Fibroblast of lung (primary cell): ENCODE data around the gene TCERG1L. TPM values are rescaled to one million over a fixed set of nuclear protein-coding genes. Genes with fewer than 3 reads are reported as not detected.

Source experiments
- DNase-seq, 2 donors: peaks; one replicate each; pipeline versions ENCODE4 v3.0.0 to v3.0.0-alpha.2; 2010; ENCODE audit warnings: low read depth in 2 of 2
- H2AFZ ChIP-seq: 2 replicates; pipeline ENCODE4 v1.5.1; 2012; ENCODE audit warnings: low read length, control low read depth, inconsistent platforms
- H3K27ac ChIP-seq: 2 replicates; pipeline ENCODE4 v1.5.1; 2011; ENCODE audit warnings: low read length, control low read depth; ENCODE audit not compliant: insufficient read depth
- H3K27me3 ChIP-seq: 2 replicates; pipeline ENCODE4 v1.5.1; 2011; ENCODE audit warnings: mild to moderate bottlenecking, low read length; ENCODE audit not compliant: control insufficient read depth, insufficient read depth
- H3K36me3 ChIP-seq: 2 replicates; pipeline ENCODE4 v1.5.1; 2011; ENCODE audit warnings: low read length; ENCODE audit not compliant: control insufficient read depth, insufficient read depth
- H3K4me1 ChIP-seq: 2 replicates; pipeline ENCODE4 v1.5.1; 2011; ENCODE audit warnings: low read length; ENCODE audit not compliant: control insufficient read depth, insufficient read depth; ENCODE audit errors: extremely low read depth
- H3K4me2 ChIP-seq: 2 replicates; pipeline ENCODE4 v1.5.1; 2011; ENCODE audit warnings: low read length, control low read depth; ENCODE audit not compliant: insufficient read depth; ENCODE audit errors: extremely low read depth
- H3K4me3 ChIP-seq, 4 experiments: fragments of 200-600 bp in 1 of 4; sonication (generic) in 1 of 4; replicated peaks in 1 of 4; 2 replicates each; pipeline ENCODE4 v1.5.1; 2011 to 2016; ENCODE audit warnings: low read length in 4 of 4, low read depth in 3 of 4, mild to moderate bottlenecking in 3 of 4, control low read depth in 2 of 4, inconsistent platforms in 1 of 4, mixed read lengths in 1 of 4; ENCODE audit not compliant: insufficient read depth in 1 of 4; ENCODE audit errors: control extremely low read depth in 1 of 4
- H3K79me2 ChIP-seq: 2 replicates; pipeline ENCODE4 v1.5.1; 2012; ENCODE audit warnings: mild to moderate bottlenecking, low read length, inconsistent platforms; ENCODE audit not compliant: control insufficient read depth, insufficient read depth
- H3K9ac ChIP-seq: 2 replicates; pipeline ENCODE4 v1.5.1; 2011; ENCODE audit warnings: mild to moderate bottlenecking, low read length, control low read depth; ENCODE audit not compliant: insufficient read depth
- H3K9me3 ChIP-seq: 2 replicates; pipeline ENCODE4 v1.5.1; 2012; ENCODE audit warnings: low read depth, low read length; ENCODE audit not compliant: control insufficient read depth, insufficient read depth
- H4K20me1 ChIP-seq: 2 replicates; pipeline ENCODE4 v1.5.1; 2011; ENCODE audit warnings: low read length; ENCODE audit not compliant: control insufficient read depth, insufficient read depth; ENCODE audit errors: extremely low read depth
- EZH2 ChIP-seq: IDR thresholded peaks from 2 replicates; pipeline ENCODE4 v1.5.1; 2012; ENCODE audit warnings: low read length, control low read depth, mild to moderate bottlenecking; ENCODE audit errors: missing control alignments
- polyA plus RNA-seq, 2 donors: library from polyadenylated mRNA; depleted of rRNA in 1 of 2; stranded (reverse) in 1 of 2; unstranded in 1 of 2; fragments of >200 nt; gene quantifications; 2 replicates each; pipeline ENCODE4 v1.2.1, GENCODE V29; 2011 to 2012; ENCODE audit warnings: missing spikeins in 1 of 2
- total RNA-seq: library from RNA; depleted of rRNA; stranded (reverse); fragments of >200 nt; gene quantifications from 2 replicates; pipeline ENCODE4 v1.2.1, GENCODE V29; 2014
- TF ChIP-seq, protein P1 (sequence below), 2 donors: IDR thresholded peaks in 1 of 2; conservative IDR thresholded peaks in 1 of 2; 1 replicate in 1 of 2; 2 replicates in 1 of 2; pipeline ENCODE4 v1.5.1; 2011 to 2012; ENCODE audit warnings: low read length in 2 of 2, control low read depth in 1 of 2, inconsistent platforms in 1 of 2, low read depth in 1 of 2, mild to moderate bottlenecking in 1 of 2

The TCERG1L gene
- total and polyA plus RNA-seq, 2 donors (not counting 1 experiment from before 2014, with no cell fraction given) = 0.02 TPM; not detected in 1

DNA sequence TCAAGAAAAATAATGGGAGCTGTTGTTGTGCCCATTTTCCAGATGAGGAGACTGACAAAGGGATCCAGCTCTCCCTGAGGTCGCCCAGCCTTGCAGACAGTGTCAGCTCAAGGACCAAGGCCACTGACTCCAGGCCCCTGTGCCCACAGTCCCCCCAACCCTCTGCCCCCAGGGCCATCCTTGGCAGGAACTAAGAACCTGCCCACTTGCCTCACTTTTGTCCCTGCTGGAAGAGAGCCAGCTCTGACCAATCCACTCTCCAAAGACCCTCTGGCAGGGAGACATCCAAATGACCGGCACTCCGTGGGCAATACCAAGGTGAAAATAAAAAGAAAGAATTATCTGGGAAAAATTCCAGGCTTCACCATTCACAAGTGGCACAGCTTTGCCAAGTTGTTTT, 101.3 kb downstream of the TCERG1L start:
- H3K27ac ChIP-seq = no peak overlapping the region
- H3K27me3 ChIP-seq = no peaks in the 10 kb centered on the region
- H3K9me3 ChIP-seq = no peaks in the 10 kb centered on the region
- no peaks in the 10 kb centered on the region for H3K79me2 ChIP-seq
- H3K4me2 ChIP-seq = no peak overlapping the region
- H4K20me1 ChIP-seq = no peaks in the 10 kb centered on the region
- no peak overlapping the region for H3K4me3 ChIP-seq
- H3K36me3 ChIP-seq = no peaks in the 10 kb centered on the region
- no peak overlapping the region for H2AFZ ChIP-seq
- TF ChIP-seq EZH2 = no peak
- TF ChIP-seq, protein P1, sequence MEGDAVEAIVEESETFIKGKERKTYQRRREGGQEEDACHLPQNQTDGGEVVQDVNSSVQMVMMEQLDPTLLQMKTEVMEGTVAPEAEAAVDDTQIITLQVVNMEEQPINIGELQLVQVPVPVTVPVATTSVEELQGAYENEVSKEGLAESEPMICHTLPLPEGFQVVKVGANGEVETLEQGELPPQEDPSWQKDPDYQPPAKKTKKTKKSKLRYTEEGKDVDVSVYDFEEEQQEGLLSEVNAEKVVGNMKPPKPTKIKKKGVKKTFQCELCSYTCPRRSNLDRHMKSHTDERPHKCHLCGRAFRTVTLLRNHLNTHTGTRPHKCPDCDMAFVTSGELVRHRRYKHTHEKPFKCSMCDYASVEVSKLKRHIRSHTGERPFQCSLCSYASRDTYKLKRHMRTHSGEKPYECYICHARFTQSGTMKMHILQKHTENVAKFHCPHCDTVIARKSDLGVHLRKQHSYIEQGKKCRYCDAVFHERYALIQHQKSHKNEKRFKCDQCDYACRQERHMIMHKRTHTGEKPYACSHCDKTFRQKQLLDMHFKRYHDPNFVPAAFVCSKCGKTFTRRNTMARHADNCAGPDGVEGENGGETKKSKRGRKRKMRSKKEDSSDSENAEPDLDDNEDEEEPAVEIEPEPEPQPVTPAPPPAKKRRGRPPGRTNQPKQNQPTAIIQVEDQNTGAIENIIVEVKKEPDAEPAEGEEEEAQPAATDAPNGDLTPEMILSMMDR (conservative IDR thresholded peaks at IDR 0.05 in 1 of 2, IDR thresholded peaks at IDR 0.05 in 1 of 2; ENCODE audit: low read depth in 1 of 2, low read length in 2 of 2) = no peak
- H3K9ac ChIP-seq = no peak overlapping the region
- no peak for DNase-seq
- H3K4me1 ChIP-seq = no peaks in the 10 kb centered on the region

DNA sequence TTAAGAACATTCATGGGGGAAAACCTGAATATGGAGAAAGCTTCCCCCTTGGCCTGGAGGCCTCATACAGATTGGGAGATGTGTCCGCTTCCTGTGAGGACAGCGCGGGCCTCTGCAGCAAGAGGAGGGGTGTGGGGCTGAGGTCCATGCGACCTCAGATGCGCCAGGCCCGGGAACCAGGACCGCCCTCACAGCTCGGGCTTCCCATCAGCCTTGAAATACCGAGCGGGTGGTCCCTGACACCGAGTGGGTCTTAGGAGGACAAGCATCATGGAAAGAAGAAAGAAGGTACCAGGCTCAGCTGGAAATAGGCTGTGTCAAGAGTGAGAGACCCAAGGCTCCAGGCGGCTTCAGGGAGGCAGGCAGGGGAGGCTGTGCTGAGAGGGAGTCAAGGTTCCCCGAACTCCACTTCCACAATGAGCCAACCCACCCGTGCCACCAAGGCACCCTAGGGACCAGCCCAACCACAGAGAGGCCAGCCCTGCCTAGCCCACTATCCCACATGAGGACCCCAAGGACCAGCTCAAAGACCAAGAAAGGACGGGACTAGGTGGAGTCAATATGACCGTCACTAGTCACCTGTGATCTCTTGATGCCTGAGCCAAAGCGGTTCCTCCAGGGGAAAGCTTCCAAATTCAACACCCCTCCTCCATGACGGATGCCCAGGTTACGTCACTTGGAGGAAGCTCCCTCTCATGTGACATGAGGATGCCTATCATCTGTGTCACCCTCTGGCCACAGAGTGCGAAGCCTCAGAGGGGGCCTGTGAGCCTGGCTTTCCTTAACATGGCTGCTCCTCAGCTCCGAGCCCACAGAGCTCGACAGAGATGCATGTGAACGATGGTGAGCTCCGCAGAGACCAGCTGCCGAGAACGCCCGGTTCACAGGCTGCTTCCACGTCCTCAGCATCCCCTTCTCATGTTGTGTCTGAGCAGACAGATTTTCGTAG, 103.7 kb downstream of the TCERG1L start:
- Histone ChIP-seq H3K36me3 (no peaks in the 10 kb centered on the region), H4K20me1 (no peaks in the 10 kb centered on the region), H3K9me3 (no peaks in the 10 kb centered on the region), H3K79me2 (no peaks in the 10 kb centered on the region), H3K9ac (no peak overlapping the region), H3K27ac (no peak overlapping the region), H3K27me3 (no peaks in the 10 kb centered on the region), H3K4me2 (no peak overlapping the region), H3K4me1 (no peaks in the 10 kb centered on the region), H3K4me3 (no peak overlapping the region), H2AFZ (no peak overlapping the region)
- DNase-seq = no peak
- TF ChIP-seq, protein P1 (conservative IDR thresholded peaks at IDR 0.05 in 1 of 2, IDR thresholded peaks at IDR 0.05 in 1 of 2; ENCODE audit: low read depth in 1 of 2, low read length in 2 of 2) = no peak
- no peak for TF ChIP-seq EZH2

DNA sequence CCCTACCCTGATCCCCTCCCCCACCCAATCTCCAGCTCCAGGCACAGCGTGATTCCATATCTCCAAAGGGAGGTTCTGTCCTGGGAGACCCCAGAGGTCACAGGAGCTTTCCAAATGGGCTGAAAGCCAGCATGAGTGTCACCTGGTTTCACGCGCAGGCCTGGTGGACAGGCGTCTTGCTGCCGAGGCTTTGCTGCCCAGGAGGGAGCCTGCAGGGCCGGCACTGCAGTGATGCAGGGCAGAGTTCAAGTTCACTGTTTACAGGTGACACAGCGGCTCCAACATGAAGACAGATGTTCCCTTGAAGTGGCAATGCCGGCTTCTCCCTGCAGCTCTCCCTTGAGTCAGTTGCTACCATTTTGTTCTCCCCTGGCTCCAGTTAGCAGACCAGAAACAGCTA, 104.3 kb downstream of the TCERG1L start:
- H3K79me2 ChIP-seq = no peaks in the 10 kb centered on the region
- H4K20me1 ChIP-seq = no peaks in the 10 kb centered on the region
- H3K4me2 ChIP-seq = no peak overlapping the region
- H3K4me1 ChIP-seq = no peaks in the 10 kb centered on the region
- H3K4me3 ChIP-seq = no peak overlapping the region
- no peak overlapping the region for H2AFZ ChIP-seq
- no peak overlapping the region for H3K9ac ChIP-seq
- H3K9me3 ChIP-seq = no peaks in the 10 kb centered on the region
- no peaks in the 10 kb centered on the region for H3K36me3 ChIP-seq
- no peaks in the 10 kb centered on the region for H3K27me3 ChIP-seq
- H3K27ac ChIP-seq = no peak overlapping the region
- TF ChIP-seq, protein P1 (conservative IDR thresholded peaks at IDR 0.05 in 1 of 2, IDR thresholded peaks at IDR 0.05 in 1 of 2; ENCODE audit: low read depth in 1 of 2, low read length in 2 of 2) = no peak
- no peak for TF ChIP-seq EZH2
- DNase-seq = no peak
